GM19463 (cell line): Measurements from ENCODE around the gene FRMD3.

Source experiments
- ATAC-seq: cut with Tn5 transposase; IDR thresholded peaks from one replicate; pipeline ENCODE4 v1.9.1; 2021; ENCODE audit warnings: mild to moderate bottlenecking, moderate library complexity; ENCODE audit not compliant: unreplicated experiment

FRMD3 gene

DNA sequence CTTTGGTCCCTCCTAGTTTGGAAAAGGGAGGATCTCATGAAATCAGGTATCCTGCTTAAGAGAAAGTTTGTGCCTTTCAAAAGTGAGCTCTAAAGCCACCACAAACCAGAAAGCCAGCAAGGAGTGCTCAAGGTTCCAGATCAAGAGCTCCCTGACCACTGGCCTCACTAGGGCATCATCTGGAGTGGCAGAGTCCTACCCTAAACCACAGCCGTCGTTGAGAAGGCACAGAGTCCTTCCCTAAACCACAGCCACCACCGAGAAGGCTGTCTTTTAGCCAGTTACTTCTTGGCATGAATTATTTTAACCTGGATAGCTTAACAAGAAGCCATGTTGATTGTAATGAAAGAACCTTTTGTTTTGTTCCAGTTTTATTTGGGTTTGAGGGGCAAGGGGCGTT lies 102.9 kb downstream of the FRMD3 start:
- no peak for ATAC-seq

DNA sequence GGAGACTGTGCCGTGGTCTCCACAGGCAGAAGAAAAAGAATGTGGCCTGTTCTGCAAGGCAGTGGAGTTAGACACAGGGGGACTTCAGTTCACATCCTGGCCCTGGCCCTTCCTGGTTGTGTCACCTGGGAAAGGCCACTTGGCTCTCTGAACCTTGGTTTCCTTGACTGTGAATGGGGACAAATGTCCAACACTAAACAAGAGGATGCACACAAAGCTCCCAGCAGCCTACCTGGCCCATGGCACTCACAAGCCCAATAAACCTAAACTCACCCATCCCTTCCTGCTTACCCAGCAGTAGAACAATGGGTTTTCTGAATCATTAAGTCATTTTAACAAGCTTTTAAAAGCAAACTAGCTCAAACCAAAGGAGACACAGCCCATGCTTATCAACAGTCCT lies 103.9 kb downstream of the FRMD3 start:
- no peak for ATAC-seq

DNA sequence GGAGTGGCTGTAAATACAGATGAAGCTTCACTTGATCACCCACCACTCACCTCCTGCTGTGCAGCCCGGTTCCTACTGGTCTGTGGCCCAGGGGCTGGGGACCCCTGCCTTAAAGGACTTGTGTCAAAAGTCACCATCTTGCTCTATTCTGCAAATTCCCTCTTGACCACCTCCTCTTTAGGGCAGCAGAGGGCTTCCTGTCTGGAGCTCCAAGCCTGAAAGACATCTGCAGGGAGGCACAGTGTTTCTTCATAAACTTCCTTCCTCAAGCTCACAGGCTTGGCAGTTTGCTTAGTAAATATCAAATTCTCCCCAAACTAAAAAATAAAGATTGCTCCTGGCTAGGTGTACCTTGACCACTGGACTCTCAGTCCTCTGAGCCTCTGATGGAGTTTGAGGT lies 104.4 kb downstream of the FRMD3 start:
- ATAC-seq, result no peak

DNA sequence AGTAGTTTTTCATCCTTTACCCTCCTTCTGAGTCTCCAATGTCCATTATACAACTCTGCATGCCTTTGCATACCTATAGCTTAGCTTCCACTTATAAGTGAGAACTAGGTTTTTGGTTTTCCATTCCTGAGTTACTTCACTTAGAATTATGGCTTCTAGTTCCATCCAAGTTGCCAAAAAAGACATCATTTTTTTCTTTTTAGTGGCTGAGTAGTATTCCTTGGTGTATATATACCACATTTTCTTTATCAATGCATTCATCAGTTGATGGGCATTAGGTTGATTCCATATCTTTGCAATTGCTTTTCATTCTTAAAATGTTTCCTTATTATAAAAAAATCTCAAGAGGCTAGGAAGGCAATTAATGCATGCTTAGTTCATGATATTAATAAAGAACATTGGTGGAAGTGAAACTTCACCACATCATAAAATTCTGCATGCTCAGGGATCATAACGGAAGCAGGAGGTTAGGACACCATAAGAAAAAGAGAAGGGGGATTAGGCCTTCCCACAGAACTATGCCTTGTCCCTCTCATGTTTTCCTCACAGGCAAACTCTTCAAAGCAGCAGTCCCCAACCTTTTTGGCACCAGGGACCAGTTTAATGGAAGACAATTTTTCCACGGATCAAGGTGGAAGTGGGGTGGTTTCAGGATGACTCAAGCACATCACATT lies 105.2 kb downstream of the FRMD3 start:
- ATAC-seq, result no peak

DNA sequence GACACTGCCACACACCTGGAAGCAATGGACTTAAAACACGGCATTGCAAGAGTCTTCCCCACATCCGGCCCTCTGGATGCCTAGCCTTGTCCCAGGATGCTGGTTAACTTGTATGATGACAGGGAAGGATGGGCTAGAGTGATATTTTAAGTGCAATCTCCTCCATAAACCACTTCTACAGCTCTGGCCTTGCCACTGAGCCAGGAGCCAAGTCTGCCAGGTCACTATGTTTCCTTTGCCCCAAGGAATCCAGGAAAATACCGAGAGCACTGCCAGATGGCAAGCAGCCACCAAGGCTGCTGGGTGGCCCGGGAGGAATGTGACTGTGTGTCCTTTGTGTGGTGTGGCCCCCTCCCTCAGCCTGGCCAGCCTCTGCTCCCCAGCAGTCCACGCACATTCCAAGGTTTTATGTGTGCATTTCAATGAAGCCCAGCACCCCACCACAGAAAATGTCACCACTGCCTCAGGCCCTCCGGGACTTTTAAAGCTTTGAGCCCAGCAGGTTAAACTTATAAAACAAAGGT lies 106.0 kb downstream of the FRMD3 start:
- no peak for ATAC-seq

DNA sequence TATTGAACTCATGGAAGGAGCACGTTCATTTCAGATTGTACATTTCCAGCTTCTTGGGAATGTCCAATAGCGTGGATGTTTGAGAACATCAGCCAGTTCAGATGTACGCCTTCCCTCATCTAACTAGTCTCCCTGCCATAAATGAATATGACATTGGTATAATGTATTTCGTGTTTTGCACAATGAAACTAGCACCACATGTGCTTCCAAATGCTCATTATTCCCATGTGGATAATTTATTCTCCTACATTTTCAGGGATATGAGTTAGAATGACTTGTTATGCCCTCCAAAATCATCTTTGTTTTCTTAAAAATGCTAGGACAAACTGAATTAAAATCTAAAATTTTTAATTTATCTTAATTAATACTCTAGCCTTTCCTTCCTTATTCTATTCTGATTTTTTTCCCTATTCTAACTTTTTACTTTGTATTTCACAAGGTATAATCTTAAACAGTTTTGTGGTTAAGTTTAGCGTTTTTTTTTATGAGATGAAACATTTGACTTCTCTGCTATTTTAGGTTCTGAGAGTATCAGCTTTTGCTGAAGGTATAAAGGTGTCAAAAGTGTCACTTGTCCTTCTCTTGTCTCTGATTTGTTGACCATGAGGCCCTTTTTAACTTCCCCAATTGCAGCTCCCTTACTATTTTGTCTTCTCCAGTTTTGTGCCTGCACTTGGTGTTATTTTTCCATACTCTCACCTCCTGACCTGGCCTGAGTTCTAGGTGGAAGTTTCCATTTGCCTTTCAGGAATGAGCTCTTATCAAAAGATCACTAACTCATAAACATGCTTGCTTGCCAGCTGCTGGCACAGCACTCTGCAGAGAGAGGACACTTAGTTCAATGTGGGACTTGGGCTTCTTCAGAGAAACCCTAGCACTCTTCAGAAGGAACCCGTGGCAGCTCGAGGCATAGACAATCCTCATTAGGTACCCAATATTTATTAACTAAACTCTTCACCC lies 106.8 kb downstream of the FRMD3 start:
- no peak for ATAC-seq

DNA sequence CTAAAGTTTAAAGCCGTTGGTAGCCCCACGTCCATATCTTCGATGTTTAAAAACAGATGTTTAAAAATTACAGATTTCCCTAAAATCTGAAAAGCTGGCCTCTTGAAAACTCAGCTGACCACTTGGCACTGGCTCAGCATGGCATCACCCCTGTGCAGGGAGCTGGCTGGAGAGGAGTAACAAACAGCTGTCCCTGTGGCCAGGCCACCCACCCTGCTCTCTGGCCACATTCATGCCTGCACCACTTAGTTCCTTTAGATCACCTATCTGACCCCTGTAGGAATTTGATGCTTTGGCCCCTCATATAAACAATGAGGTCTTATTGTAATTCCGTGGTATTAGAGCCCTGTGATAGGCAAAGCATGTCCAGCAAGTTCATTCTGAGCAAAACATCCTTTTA lies 107.5 kb downstream of the FRMD3 start:
- ATAC-seq, result no peak

DNA sequence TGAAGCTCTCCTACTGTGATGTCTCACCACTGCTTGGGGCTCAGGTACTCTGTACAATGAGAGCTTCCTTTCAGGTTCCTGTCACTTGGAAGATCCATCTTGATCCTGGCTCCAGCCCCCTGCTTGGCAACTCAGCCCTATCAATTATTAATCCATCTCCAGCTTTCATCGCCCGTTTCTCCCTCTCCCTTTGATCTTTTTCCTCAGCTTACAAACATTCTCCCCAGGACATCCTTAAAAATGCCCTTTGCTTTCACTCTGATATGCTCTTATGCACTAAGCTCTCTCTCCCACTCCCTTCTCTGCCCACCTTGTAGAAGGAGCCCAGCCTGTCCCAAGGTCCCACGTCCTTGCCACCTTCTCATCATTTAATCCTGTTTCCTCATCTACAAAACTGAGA lies 109.0 kb downstream of the FRMD3 start:
- no peak for ATAC-seq

DNA sequence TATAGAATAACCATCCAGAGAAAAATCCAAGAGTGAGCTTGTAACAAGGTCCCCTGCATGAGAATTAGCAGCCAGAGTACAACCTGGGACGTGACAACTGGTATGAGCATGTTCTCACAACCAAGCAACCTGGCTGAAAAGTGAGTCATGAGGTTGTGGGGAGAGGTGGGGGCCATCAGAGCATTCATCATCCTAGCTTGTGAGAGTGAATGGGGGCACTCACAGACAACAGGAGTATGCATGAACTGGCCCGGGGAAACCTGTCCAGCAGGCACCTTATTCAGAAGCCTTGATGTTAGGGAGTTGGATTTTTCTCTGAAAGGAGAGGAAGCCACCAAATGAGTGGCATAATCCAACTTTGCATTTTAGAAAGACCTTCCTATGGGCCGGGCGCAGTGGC lies 113.0 kb downstream of the FRMD3 start:
- no peak for ATAC-seq

DNA sequence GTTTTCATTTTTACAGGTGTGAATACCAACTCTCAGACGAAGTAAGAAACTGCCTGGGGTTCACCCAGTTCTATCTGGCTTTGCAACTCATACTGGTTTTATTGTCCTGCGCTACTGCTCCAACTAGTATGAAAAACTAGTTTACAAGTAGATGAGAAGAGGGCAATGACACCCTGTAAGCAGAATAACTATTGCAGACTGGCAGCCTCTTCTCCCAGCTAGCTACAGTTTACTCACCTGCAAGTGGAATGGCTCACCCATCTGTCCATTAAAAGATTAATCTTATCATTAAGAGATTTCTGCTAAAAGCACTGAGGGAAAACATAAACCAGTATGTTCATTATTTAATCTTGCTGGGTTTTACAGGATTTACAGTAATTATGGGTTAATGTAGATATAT lies 113.4 kb downstream of the FRMD3 start:
- ATAC-seq, result no peak

DNA sequence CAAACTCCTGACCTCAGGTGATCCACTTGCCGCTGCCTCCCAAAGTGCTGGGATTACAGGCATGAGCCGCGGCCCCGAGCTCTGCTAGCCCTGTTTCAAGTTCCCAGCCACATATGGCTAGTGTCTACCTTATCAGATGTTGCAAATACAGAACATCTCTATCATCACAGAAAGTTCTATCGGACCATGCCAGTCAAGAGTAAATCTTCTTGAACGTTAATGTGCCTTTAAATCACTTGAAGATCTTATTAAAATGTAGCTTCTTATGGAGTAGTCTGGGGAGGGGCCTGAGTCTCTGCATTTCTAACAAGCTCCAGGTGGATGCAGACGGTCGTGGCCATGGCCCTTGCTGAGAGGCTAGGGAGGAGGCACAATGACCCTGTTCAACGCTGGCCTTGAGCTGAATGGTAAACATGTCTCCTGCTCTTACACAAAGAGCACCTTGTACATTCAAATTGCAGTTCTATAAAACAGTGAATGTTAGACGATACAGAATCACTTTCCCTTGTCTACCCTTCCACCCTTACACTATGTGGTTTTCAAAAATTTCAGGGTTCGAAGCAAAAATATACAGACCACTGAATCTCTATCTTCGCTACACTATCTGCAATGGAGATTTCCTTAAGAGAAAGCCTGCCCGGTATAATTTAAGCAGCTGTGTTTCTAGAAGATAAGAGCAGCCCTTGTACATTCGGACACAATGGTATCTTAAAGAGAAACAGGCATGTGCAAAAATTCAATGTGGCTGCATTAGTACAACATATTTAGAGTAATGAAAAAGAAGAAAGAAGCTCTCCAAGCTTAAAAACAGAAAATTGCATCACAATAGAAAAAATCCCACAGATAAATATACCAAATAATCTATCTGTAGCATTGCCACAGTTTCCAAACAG lies 114.1 kb downstream of the FRMD3 start:
- no peak for ATAC-seq

DNA sequence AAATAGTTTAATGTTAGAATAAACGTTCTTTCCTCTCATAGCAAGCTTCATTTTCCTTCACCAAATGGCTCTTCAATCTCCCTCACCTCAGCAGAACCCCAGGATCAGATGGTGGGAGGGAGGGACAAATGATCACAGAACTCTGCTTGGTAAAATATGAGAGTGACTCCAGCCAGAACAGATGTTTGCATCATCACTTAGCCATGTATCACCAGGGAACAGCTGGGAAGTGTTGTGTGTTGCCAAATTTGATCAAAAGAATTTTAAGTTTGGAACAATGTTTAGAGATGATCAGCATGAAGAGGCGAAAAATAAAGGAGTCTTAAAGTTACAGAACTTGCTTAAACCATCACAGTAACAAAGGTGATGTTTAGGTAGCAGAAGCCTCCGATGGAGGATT lies 115.7 kb downstream of the FRMD3 start:
- ATAC-seq, result no peak

DNA sequence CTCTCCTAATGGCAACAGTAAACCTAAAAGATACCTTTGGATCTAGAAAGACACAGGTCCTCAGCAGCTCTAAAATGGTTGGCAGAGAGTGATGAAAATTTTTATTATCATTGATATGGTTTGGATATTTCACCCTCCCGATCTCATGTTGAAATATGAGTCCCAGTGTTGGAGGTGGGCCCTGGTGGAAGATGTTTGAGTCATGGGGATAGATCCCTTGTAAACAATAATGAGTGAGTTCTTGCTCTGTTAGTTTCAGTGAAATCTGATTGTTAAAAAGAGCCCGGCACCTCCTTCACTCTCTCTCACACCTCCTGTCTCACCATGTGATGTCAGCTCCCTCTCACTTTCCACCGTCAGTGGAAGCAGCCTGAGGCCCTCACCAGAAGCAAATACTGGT lies 117.7 kb downstream of the FRMD3 start:
- ATAC-seq, result no peak

DNA sequence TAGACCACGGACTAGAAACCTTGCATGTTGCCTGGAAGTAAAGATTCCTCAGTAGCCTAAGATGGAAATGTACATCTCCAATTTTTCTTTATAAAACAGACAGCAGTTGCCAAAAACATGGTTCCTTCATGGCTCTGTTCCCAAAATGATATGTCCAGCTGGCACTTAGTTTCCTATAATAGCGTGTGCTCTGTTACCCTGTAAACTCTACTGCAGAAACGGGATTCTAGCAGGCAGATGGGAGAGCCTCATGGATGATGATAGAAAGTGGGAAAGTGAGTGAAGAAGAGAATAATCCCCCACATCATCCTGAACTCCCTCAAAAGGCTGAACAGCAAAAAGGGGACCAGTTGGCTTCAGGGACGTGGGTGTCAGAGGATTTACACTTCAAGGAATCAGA lies 118.2 kb downstream of the FRMD3 start:
- ATAC-seq, result no peak

DNA sequence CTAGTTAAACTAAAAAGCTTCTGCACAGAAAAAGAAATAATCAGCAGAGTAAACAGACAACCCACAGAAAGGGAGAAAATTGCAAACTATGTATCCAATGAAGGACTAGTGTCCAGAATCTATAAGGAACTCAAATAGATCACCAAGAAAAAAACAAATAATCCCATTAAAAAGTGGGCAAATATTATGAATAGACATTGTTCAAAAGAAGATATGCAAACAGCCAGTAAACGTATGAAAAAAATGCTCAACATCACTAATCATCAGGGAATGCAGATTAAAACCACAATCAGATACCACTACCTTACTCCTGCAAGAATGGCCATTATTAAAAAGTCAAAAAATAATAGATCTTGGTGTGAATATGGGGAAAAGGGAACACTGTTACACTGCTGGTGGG lies 119.9 kb downstream of the FRMD3 start:
- no peak for ATAC-seq

DNA sequence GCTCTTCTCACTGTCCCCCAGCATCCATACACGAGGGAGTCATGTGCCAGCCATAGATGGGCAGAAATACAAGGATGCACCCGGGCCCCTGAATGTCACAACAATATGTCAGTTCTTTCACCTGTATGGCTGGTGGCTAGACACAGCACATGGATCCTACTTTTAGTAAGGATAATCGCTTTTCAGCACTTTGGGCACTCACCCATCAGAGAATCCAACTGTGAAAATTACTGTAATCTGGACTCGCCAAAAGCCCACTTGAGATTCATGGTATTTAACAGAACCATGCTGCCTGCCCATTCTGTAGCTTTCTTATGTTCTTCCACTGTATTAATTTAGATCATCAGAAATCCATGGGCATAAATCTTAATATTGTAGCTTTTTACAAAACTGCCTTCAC lies 124.8 kb downstream of the FRMD3 start:
- ATAC-seq, result no peak

DNA sequence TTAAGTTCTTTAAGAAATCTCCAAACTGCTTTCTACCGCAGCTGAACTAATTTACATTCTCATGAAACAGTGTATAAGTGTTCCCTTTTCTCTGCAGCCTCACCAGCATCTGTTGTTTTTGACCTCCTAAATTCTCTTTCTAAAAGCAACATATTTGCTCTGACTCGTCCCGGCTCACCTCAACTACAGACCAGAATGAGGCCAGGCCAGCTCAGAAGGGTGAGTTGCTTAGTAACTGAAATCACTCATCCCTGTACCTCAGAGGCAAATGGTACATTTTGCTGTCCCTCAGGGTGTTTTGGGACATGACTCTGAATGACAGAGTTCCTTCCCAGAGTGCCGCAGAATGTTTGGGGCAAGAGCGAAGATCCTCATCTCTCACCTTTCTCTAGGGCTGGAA lies 127.5 kb downstream of the FRMD3 start:
- no peak for ATAC-seq

DNA sequence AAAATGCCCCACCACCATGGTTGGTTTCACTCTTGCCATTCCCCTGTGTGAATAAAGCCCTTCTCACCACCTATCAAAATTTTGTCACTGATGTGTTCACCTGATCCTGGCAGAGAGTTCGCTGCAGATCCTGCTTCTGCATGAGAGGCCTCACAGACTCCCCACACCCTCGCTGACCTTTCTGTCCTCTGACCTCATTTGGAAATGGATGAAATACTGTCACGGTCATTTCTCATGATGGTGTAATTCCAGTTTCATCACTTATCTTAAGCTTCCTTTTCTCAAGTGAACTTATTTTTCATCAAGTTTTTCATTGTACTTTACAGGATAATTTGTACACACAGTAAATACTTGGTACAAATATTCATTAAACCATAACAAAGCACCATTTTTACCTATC lies 131.3 kb downstream of the FRMD3 start:
- ATAC-seq, result no peak

DNA sequence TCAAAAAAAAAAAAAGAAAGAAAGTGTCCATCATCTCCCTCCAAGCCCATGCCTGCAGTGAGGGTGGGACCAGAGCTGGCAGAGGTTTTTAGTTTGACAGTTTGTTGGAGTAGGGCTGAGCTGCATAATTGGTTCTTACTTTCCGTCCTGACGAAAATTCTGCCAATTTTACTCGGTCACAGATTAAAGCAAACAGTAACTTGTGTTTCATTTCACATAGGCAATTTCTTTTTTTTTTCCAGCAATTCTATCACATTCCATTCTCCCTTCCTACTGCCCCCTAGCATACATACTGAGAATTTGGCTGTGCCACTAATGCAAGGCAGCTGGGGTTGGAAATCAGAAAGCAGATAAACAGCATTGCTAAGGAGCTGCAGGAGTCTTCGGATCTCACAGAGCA lies 132.4 kb downstream of the FRMD3 start:
- ATAC-seq, result no peak

DNA sequence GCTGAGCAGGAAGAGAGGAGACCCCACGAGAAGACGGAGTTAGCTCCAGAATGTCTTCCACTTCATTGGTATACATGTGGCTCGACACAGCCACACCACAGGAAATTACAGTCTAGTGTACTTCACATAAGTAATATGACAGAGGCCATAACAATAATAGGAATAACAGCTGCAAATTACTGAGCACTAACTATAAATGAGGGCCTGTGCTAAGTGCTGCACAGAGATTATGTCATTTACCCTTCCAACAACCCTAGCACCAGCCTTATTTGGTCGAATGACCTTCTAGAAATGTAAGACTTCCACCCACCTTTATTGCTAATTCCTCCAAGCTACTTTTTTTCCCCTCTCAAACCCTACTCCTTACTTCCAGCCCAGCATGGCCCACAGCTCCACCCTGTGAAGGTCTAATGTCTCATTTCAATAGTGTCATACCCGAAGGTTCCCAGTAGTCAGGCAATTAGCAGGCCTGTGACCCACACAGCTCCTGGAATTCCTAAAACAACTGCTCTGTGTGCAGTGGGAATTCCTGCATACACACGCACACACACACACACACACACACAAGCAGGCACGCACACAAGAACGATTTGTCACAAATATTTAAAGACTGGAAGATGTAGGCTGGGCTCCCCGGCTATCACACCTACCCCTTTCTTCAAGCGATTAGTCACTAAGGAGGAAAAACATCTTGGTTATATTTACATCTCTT lies 134.5 kb downstream of the FRMD3 start:
- ATAC-seq, result no peak
